ENCODE results near the gene UBE2D1. TPM values are rescaled to one million over a fixed set of nuclear protein-coding genes. Genes with fewer than 3 reads are reported as not detected.
A peak's percentile ranks its signal among the peaks of the same experiment; 100 is the strongest.

Gene UBE2D1
- total RNA-seq, 6 experiments from 2014 or later: 3.1 to 11.9 (median 6.6) TPM

GRCh38 chr10:58311026-58311425 is 23.8 kb upstream of the UBE2D1 start:
- Histone ChIP-seq H3K27me3 (no peaks in the 10 kb centered on the region), H3K4me3 (no peak overlapping the region), H3K9me3 (no peaks in the 10 kb centered on the region), H3K4me1 (no peaks in the 10 kb centered on the region), H3K27ac (no peak overlapping the region), H3K36me3 (no peaks in the 10 kb centered on the region)
- intact Hi-C loops (cut with DNase I): no loop called here
- ATAC-seq: no peak
- DNase-seq: no peak
- TF ChIP-seq POLR2A (IDR thresholded peaks at IDR 0.05): no peak
- TF ChIP-seq CTCF (IDR thresholded peaks at IDR 0.05): no peak

GRCh38 chr10:58316874-58317273 is 17.9 kb upstream of the UBE2D1 start:
- intact Hi-C loops (cut with DNase I): no loop called here
- ATAC-seq (no peak), DNase-seq (no peak)
- Histone ChIP-seq H3K4me3 (no peak overlapping the region), H3K9me3 (no peaks in the 10 kb centered on the region), H3K4me1 (no peaks in the 10 kb centered on the region), H3K27me3 (no peaks in the 10 kb centered on the region), H3K27ac (no peak overlapping the region), H3K36me3 (no peaks in the 10 kb centered on the region)
- TF ChIP-seq CTCF (IDR thresholded peaks at IDR 0.05): no peak
- no peak for TF ChIP-seq POLR2A (IDR thresholded peaks at IDR 0.05)

- H3K36me3 ChIP-seq: no peaks in the 10 kb centered on the region
- TF ChIP-seq POLR2A (IDR thresholded peaks at IDR 0.05): no peak
- no peak for TF ChIP-seq CTCF (IDR thresholded peaks at IDR 0.05)
- DNase-seq: no peak
- H3K4me1 ChIP-seq: no peaks in the 10 kb centered on the region
- 60% methylated on average over 1 of the region's 2 CpGs for WGBS (ENCODE audit: insufficient coverage, low coverage, low lambda C conversion rate, missing lambda C conversion rate)
- H3K9me3 ChIP-seq: no peaks in the 10 kb centered on the region
- no peaks in the 10 kb centered on the region for H3K27me3 ChIP-seq
- H3K27ac ChIP-seq: no peak overlapping the region
- H3K4me3 ChIP-seq: no peak overlapping the region
- no peak for ATAC-seq
- intact Hi-C loops (cut with DNase I): no loop called here
These were observed 16.5 kb upstream of the UBE2D1 start for GRCh38 chr10:58318346-58318745.

- TF ChIP-seq POLR2A (IDR thresholded peaks at IDR 0.05) (no peak), CTCF (IDR thresholded peaks at IDR 0.05) (no peak)
- WGBS (ENCODE audit: insufficient coverage, low coverage, low lambda C conversion rate, missing lambda C conversion rate): 83% methylated on average over 1 of the region's 1 CpG
- H3K4me1 ChIP-seq: no peaks in the 10 kb centered on the region
- H3K4me3 ChIP-seq: no peak overlapping the region
- no peaks in the 10 kb centered on the region for H3K36me3 ChIP-seq
- no peak overlapping the region for H3K27ac ChIP-seq
- intact Hi-C loops (cut with DNase I): no loop called here
- no peaks in the 10 kb centered on the region for H3K9me3 ChIP-seq
- no peaks in the 10 kb centered on the region for H3K27me3 ChIP-seq
- DNase-seq (no peak), ATAC-seq (peak in 1 of 4 donors; percentile 30)
These were observed 15.2 kb upstream of the UBE2D1 start for GRCh38 chr10:58319599-58319998.

- no peak overlapping the region for H3K27ac ChIP-seq
- no peaks in the 10 kb centered on the region for H3K9me3 ChIP-seq
- DNase-seq: no peak
- TF ChIP-seq POLR2A (IDR thresholded peaks at IDR 0.05) (no peak), CTCF (IDR thresholded peaks at IDR 0.05) (no peak)
- no peaks in the 10 kb centered on the region for H3K27me3 ChIP-seq
- no peaks in the 10 kb centered on the region for H3K4me1 ChIP-seq
- no peak overlapping the region for H3K4me3 ChIP-seq
- WGBS (ENCODE audit: insufficient coverage, low coverage, low lambda C conversion rate, missing lambda C conversion rate): 79% methylated on average over 2 of the region's 4 CpGs
- no peaks in the 10 kb centered on the region for H3K36me3 ChIP-seq
- intact Hi-C loops (cut with DNase I): no loop called here
- no peak for ATAC-seq
These were observed 14.3 kb upstream of the UBE2D1 start for GRCh38 chr10:58320351-58321049.

Measured in right lobe of liver (tissue), 6 donors.